MM.1S (cell line): ENCODE results near the gene PLPPR3.

Experiments
- EZH2phosphoT487 ChIP-seq: fragments of 300-600 bp; sonication (generic); IDR thresholded peaks from 2 replicates; pipeline ENCODE4 v1.6.1; 2018; ENCODE audit warnings: antibody characterized with exemption, low read length
- TF ChIP-seq, protein P1 (sequence below): fragments of 300-600 bp; sonication (generic); IDR thresholded peaks from 2 replicates; pipeline ENCODE4 v1.5.1; 2016; ENCODE audit warnings: antibody characterized with exemption, low read length, mixed read lengths

DNA sequence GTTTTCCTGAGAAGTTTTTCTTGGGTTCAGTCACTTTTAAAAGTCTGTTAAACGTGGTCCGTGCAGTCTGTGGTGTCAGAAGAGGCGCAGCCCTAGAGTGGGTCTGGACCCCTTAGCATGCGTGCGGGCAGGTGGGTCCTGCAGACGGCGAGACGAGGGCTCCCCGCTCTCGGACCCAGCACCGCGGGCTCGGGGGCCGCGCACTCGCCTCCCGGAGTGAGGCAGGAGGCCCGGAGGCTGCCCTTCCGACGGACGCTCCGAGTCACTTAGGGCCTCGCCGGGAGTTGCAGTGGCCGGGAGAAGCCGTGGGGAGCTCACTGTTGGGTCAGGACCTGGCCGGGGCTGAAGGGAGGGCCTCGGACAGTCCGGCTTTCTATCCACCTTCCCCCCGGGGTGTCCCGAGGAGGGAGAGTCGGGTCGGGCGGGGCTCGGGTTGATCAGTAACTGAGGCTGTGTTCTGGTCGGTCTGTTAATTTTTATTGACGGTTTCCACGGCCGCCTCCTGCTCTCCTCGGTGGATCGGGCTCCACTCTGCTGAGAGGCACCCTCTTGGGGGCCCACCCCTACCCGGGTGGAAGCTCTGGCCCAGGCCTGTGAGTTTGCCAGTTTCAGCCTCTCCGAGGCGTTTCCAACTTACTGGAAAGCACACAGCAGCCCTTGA lies 23.2 kb downstream of the PLPPR3 start:
- TF ChIP-seq, protein P1, sequence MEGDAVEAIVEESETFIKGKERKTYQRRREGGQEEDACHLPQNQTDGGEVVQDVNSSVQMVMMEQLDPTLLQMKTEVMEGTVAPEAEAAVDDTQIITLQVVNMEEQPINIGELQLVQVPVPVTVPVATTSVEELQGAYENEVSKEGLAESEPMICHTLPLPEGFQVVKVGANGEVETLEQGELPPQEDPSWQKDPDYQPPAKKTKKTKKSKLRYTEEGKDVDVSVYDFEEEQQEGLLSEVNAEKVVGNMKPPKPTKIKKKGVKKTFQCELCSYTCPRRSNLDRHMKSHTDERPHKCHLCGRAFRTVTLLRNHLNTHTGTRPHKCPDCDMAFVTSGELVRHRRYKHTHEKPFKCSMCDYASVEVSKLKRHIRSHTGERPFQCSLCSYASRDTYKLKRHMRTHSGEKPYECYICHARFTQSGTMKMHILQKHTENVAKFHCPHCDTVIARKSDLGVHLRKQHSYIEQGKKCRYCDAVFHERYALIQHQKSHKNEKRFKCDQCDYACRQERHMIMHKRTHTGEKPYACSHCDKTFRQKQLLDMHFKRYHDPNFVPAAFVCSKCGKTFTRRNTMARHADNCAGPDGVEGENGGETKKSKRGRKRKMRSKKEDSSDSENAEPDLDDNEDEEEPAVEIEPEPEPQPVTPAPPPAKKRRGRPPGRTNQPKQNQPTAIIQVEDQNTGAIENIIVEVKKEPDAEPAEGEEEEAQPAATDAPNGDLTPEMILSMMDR = no peak
- TF ChIP-seq EZH2phosphoT487 = no peak
